HAP-1 (cell line): ENCODE measurements around the gene AIG1.
A peak's percentile ranks its signal among the peaks of the same experiment; 100 is the strongest.
"Not testable (repeated sequence)": the region's sequence is repeated elsewhere in the genome, so short reads cannot be mapped to it uniquely, and the experiment has no call there.

Source experiments
- DNase-seq, 2 experiments: peaks; one replicate each; pipeline ENCODE4 v3.0.0-alpha.2; 2016 to 2020; ENCODE audit warnings: low spot score in 2 of 2
- H3K27me3 ChIP-seq: fragments of 250-450 bp; sonication (Bioruptor Pico); 2 replicates; pipeline ENCODE4 v1.5.1; 2020; ENCODE audit warnings: low read depth, mild to moderate bottlenecking, moderate library complexity
- H3K36me3 ChIP-seq: fragments of 250-450 bp; sonication (Bioruptor Pico); replicated peaks from 2 replicates; pipeline ENCODE4 v1.5.1; 2020; ENCODE audit warnings: mild to moderate bottlenecking
- H3K4me1 ChIP-seq: fragments of 250-450 bp; sonication (Bioruptor Pico); 2 replicates; pipeline ENCODE4 v1.5.1; 2020; ENCODE audit warnings: mild to moderate bottlenecking
- H3K4me3 ChIP-seq: fragments of 250-450 bp; sonication (Bioruptor Pico); 2 replicates; pipeline ENCODE4 v1.5.1; 2020; ENCODE audit warnings: mild to moderate bottlenecking, moderate library complexity
- H3K9me3 ChIP-seq: fragments of 250-450 bp; sonication (Bioruptor Pico); 2 replicates; pipeline ENCODE4 v1.5.1; 2020; ENCODE audit warnings: mild to moderate bottlenecking, moderate library complexity
- in situ Hi-C: fragments of 300-500 bp; cut with MboI; formaldehyde crosslinking; loops from 3 replicates; pipeline ENCODE4 v1.14.3; 2020; ENCODE audit warnings: low sequenced_read_pairs, inconsistent platforms, mixed read lengths

AIG1 gene

GRCh38 chr6:143332153-143332845, 271.6 kb downstream of the AIG1 start:
- H3K9me3 ChIP-seq: no peaks in the 10 kb centered on the region
- no peaks in the 10 kb centered on the region for H3K36me3 ChIP-seq
- no peak overlapping the region for H3K4me3 ChIP-seq
- H3K4me1 ChIP-seq: no peaks in the 10 kb centered on the region
- no peaks in the 10 kb centered on the region for H3K27me3 ChIP-seq
- in situ Hi-C loops: no loop called here
- DNase-seq: no peak

GRCh38 chr6:143333081-143333480, 272.4 kb downstream of the AIG1 start:
- H3K4me1 ChIP-seq: no peaks in the 10 kb centered on the region
- no peak overlapping the region for H3K4me3 ChIP-seq
- no peaks in the 10 kb centered on the region for H3K36me3 ChIP-seq
- H3K9me3 ChIP-seq: no peaks in the 10 kb centered on the region
- in situ Hi-C loops: no loop called here
- no peaks in the 10 kb centered on the region for H3K27me3 ChIP-seq
- no peak for DNase-seq

- DNase-seq: no peak
- Histone ChIP-seq H3K4me1 (no peaks in the 10 kb centered on the region), H3K36me3 (no peaks in the 10 kb centered on the region), H3K27me3 (no peaks in the 10 kb centered on the region), H3K4me3 (no peak overlapping the region), H3K9me3 (no peaks in the 10 kb centered on the region)
- in situ Hi-C loops: no loop called here
Measured at GRCh38 chr6:143333749-143334520, 273.2 kb downstream of the AIG1 start.

GRCh38 chr6:143335865-143336264, 275.2 kb downstream of the AIG1 start:
- Histone ChIP-seq H3K36me3 (no peaks in the 10 kb centered on the region), H3K4me3 (no peak overlapping the region), H3K27me3 (no peaks in the 10 kb centered on the region), H3K4me1 (no peaks in the 10 kb centered on the region), H3K9me3 (no peaks in the 10 kb centered on the region)
- in situ Hi-C loops: no loop called here
- no peak for DNase-seq

- H3K27me3 ChIP-seq: no peaks in the 10 kb centered on the region
- no peaks in the 10 kb centered on the region for H3K4me1 ChIP-seq
- H3K9me3 ChIP-seq: no peaks in the 10 kb centered on the region
- H3K36me3 ChIP-seq: no peaks in the 10 kb centered on the region
- in situ Hi-C loops: no loop called here
- no peak for DNase-seq
- no peak overlapping the region for H3K4me3 ChIP-seq
Measured at GRCh38 chr6:143336446-143337152, 275.9 kb downstream of the AIG1 start.

GRCh38 chr6:143337201-143337949, 276.7 kb downstream of the AIG1 start:
- peak; percentile 11 to 85 for DNase-seq
- H3K27me3 ChIP-seq: no peaks in the 10 kb centered on the region
- in situ Hi-C loops: no loop called here
- no peaks in the 10 kb centered on the region for H3K9me3 ChIP-seq
- no peaks in the 10 kb centered on the region for H3K4me1 ChIP-seq
- H3K4me3 ChIP-seq: no peak overlapping the region
- H3K36me3 ChIP-seq: no peaks in the 10 kb centered on the region

GRCh38 chr6:143339223-143339622, 278.5 kb downstream of the AIG1 start:
- Histone ChIP-seq H3K4me1 (no peaks in the 10 kb centered on the region), H3K9me3 (no peaks in the 10 kb centered on the region), H3K4me3 (no peak overlapping the region), H3K36me3 (no peaks in the 10 kb centered on the region), H3K27me3 (no peaks in the 10 kb centered on the region)
- in situ Hi-C loops: no loop called here
- DNase-seq: no peak

GRCh38 chr6:143345477-143345876, 284.8 kb downstream of the AIG1 start:
- H3K4me1 ChIP-seq, DNase-seq, H3K4me3 ChIP-seq, H3K9me3 ChIP-seq, H3K27me3 ChIP-seq, H3K36me3 ChIP-seq, in situ Hi-C loops: not testable (repeated sequence)

GRCh38 chr6:143346004-143346403, 285.3 kb downstream of the AIG1 start:
- Histone ChIP-seq H3K9me3 (no peaks in the 10 kb centered on the region), H3K4me1 (no peaks in the 10 kb centered on the region), H3K4me3 (no peak overlapping the region), H3K36me3 (no peaks in the 10 kb centered on the region), H3K27me3 (no peaks in the 10 kb centered on the region)
- no peak for DNase-seq
- in situ Hi-C loops: no loop called here

- Histone ChIP-seq H3K27me3 (no peaks in the 10 kb centered on the region), H3K4me1 (no peaks in the 10 kb centered on the region), H3K9me3 (no peaks in the 10 kb centered on the region), H3K4me3 (no peak overlapping the region), H3K36me3 (no peaks in the 10 kb centered on the region)
- DNase-seq: no peak
- in situ Hi-C loops: no loop called here
Measured at GRCh38 chr6:143348531-143348930, 287.8 kb downstream of the AIG1 start.

- no peak for DNase-seq
- Histone ChIP-seq H3K4me3 (no peak overlapping the region), H3K36me3 (no peaks in the 10 kb centered on the region), H3K27me3 (no peaks in the 10 kb centered on the region), H3K4me1 (no peaks in the 10 kb centered on the region), H3K9me3 (no peaks in the 10 kb centered on the region)
- in situ Hi-C loops: no loop called here
Measured at GRCh38 chr6:143349530-143349929, 288.8 kb downstream of the AIG1 start.

- no peaks in the 10 kb centered on the region for H3K36me3 ChIP-seq
- H3K27me3 ChIP-seq: no peaks in the 10 kb centered on the region
- in situ Hi-C loops: no loop called here
- no peaks in the 10 kb centered on the region for H3K9me3 ChIP-seq
- DNase-seq: no peak
- no peaks in the 10 kb centered on the region for H3K4me1 ChIP-seq
- no peak overlapping the region for H3K4me3 ChIP-seq
Measured at GRCh38 chr6:143356101-143356880, 295.6 kb downstream of the AIG1 start.

- DNase-seq: no peak
- no peaks in the 10 kb centered on the region for H3K4me1 ChIP-seq
- no peaks in the 10 kb centered on the region for H3K27me3 ChIP-seq
- in situ Hi-C loops: no loop called here
- no peaks in the 10 kb centered on the region; the same call in 1 of the 2 replicates for H3K9me3 ChIP-seq
- H3K36me3 ChIP-seq: no peaks in the 10 kb centered on the region
- H3K4me3 ChIP-seq: no peak overlapping the region
Measured at GRCh38 chr6:143357152-143357551, 296.5 kb downstream of the AIG1 start.
